GM12878 (cell line): ENCODE measurements around the gene PREB. TPM values are rescaled to one million over a fixed set of nuclear protein-coding genes. Genes with fewer than 3 reads are reported as not detected.
A peak's percentile ranks its signal among the peaks of the same experiment; 100 is the strongest.

Experiments used
- BACH1 ChIP-seq: fragments of 450-650 bp; IDR thresholded peaks from 2 replicates; pipeline ENCODE4 v1.6.1; 2017; ENCODE audit warnings: mild to moderate bottlenecking, borderline replicate concordance
- GABPA ChIP-seq: IDR thresholded peaks from 2 replicates; pipeline ENCODE4 v1.6.1; 2014; ENCODE audit warnings: antibody characterized with exemption, low read depth, mild to moderate bottlenecking, inconsistent platforms
- HCFC1 ChIP-seq: fragments of 150-350 bp; IDR thresholded peaks from 2 replicates; pipeline ENCODE4 v1.6.1; 2014; ENCODE audit warnings: low read length
- MTA2 ChIP-seq: fragments of 450-650 bp; IDR thresholded peaks from 2 replicates; pipeline ENCODE4 v1.6.1; 2016; ENCODE audit warnings: low read depth, mild to moderate bottlenecking, moderate library complexity
- NFIC ChIP-seq: IDR thresholded peaks from 2 replicates; pipeline ENCODE4 v1.6.1; 2012; ENCODE audit warnings: low read depth, mild to moderate bottlenecking, inconsistent platforms, low read length, moderate library complexity
- NFXL1 ChIP-seq: fragments of 450-650 bp; IDR thresholded peaks from 2 replicates; pipeline ENCODE4 v1.6.1; 2017; ENCODE audit warnings: antibody characterized with exemption, mild to moderate bottlenecking, borderline replicate concordance
- SMAD5 ChIP-seq: IDR thresholded peaks from 2 replicates; pipeline ENCODE4 v1.6.1; 2016; ENCODE audit warnings: antibody characterized with exemption, low read depth
- SREBF2 ChIP-seq: IDR thresholded peaks from 2 replicates; pipeline ENCODE4 v1.6.1; 2012; ENCODE audit warnings: mild to moderate bottlenecking, low read length
- STAT3 ChIP-seq: IDR thresholded peaks from 2 replicates; pipeline ENCODE4 v1.6.1; 2011; ENCODE audit warnings: low read depth, low read length, improper control_type of control experiment
- TCF3 ChIP-seq: IDR thresholded peaks from 2 replicates; pipeline ENCODE4 v1.6.1; 2012; ENCODE audit warnings: low read depth, mild to moderate bottlenecking, low read length, borderline replicate concordance; ENCODE audit not compliant: insufficient read depth
- WRNIP1 ChIP-seq: IDR thresholded peaks from 2 replicates; pipeline ENCODE4 v1.6.1; 2011; ENCODE audit warnings: low read depth, low read length, improper control_type of control experiment, borderline replicate concordance
- YBX1 ChIP-seq: fragments of 450-650 bp; IDR thresholded peaks from 2 replicates; pipeline ENCODE4 v1.6.1; 2016; ENCODE audit warnings: antibody characterized with exemption
- ZNF217 ChIP-seq: fragments of 450-650 bp; IDR thresholded peaks from 2 replicates; pipeline ENCODE4 v1.6.1; 2017; ENCODE audit warnings: antibody characterized with exemption, mild to moderate bottlenecking
- polyA plus RNA-seq, 11 experiments: library from polyadenylated mRNA; depleted of rRNA in 4 of 11; unstranded in 6 of 11; stranded (reverse) in 5 of 11; fragments of >200 nt; fragmentation: Nextera tagmentation in 4 of 11; fragmentation: Illumina TruSeq in 1 of 11; extraction: Ambion mirVana in 4 of 11; extraction: Trizol in 1 of 11; gene quantifications; 1 replicate in 1 of 11; 2 replicates in 10 of 11; pipeline versions ENCODE4 v1.2.1 to v1.2.3, GENCODE V29; 2011 to 2016; ENCODE audit warnings: inconsistent platforms in 2 of 11, missing spikeins in 2 of 11, low read depth in 1 of 11
- total RNA-seq, 4 experiments: library from RNA; depleted of rRNA in 3 of 4; stranded (reverse); fragments of >200 nt in 3 of 4; fragmentation: Illumina TruSeq in 1 of 4; extraction: Trizol in 1 of 4; gene quantifications; 2 replicates each; pipeline versions ENCODE4 v1.2.1 to v1.2.3, GENCODE V29; 2013 to 2021
- TF ChIP-seq, protein P1 (sequence below): IDR thresholded peaks from 2 replicates; pipeline ENCODE4 v1.6.1; 2011; ENCODE audit warnings: borderline replicate concordance, low read depth, mild to moderate bottlenecking, moderate library complexity, mixed read lengths, low read length; ENCODE audit not compliant: insufficient read depth; ENCODE audit errors: extremely low read length
- TF ChIP-seq, protein P2 (sequence below): fragments of 450-650 bp; IDR thresholded peaks from 2 replicates; pipeline ENCODE4 v1.6.1; 2017; ENCODE audit warnings: antibody characterized with exemption, mild to moderate bottlenecking, moderate library complexity
- TF ChIP-seq, protein P3 (sequence below): IDR thresholded peaks from 2 replicates; pipeline ENCODE4 v1.6.1; 2012; ENCODE audit warnings: low read length, inconsistent platforms
- TF ChIP-seq, protein P4 (sequence below): IDR thresholded peaks from 2 replicates; pipeline ENCODE4 v1.6.1; 2011; ENCODE audit warnings: low read depth, mild to moderate bottlenecking, low read length, moderate library complexity, borderline replicate concordance; ENCODE audit errors: extremely low read depth
- TF ChIP-seq, protein P5 (sequence below): IDR thresholded peaks from 2 replicates; pipeline ENCODE4 v1.6.1; 2012; ENCODE audit warnings: low read depth, low read length, improper control_type of control experiment
- TF ChIP-seq, protein P6 (sequence below): IDR thresholded peaks from 2 replicates; pipeline ENCODE4 v1.6.1; 2012; ENCODE audit warnings: mild to moderate bottlenecking, low read depth, low read length

Gene PREB
- total and polyA plus RNA-seq, 10 of the 15 experiments (the other 5 are each of a cell fraction or from before 2014, with no cell fraction given): 26.3 to 101 (median 52.7) TPM

DNA sequence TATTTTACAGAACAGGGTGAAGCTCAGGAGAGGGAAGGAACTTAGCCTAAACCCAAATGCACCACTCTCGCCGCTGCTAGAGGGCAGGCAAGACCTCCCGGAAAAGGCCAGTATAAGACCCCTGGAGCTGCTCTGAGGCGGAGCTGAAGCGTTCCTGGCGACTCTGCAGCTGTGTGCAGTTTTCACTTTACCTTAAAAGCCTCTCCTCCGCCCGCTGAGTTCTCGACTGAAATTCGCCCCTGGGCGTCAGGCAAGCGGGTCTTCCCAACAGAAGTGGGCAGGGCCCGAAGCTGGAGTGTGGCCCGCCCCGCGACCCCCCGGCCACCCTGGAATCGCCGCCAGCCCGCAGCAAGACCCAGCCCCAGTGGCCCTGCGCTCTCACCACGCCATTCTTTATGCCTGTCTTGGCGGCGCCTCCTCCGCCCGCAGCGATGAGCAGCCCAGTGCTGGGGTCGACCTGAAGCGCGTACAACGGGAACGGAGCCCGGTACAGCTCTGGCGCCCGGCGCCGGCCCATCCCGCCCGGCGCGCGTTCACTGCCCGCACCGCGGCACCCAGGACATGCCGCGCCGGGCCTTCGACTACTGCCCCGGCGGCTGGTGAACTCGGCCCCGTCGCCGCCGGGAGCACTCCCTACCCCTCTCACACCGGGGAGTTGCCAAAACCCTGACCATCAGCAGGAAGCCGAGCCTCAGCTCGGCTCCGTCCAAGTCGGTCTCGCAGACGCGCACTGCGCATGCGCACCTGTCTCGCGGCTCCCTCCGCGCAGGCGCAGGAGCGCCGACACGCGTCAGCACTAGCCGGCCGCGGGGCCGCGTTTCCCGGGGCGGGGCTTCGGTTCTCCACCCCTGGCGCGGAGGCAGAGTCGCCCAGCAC, at the start of gene PREB (continued):
- no peak for TF ChIP-seq GABPA
- no peak for TF ChIP-seq WRNIP1
- TF ChIP-seq, protein P1, sequence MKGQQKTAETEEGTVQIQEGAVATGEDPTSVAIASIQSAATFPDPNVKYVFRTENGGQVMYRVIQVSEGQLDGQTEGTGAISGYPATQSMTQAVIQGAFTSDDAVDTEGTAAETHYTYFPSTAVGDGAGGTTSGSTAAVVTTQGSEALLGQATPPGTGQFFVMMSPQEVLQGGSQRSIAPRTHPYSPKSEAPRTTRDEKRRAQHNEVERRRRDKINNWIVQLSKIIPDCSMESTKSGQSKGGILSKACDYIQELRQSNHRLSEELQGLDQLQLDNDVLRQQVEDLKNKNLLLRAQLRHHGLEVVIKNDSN: no peak
- no peak for TF ChIP-seq NFIC
- no peak for TF ChIP-seq SMAD5
- no peak for TF ChIP-seq NFXL1
- TF ChIP-seq BACH1: 0 out of 2 replicates have a peak, but pooled peaks have one; percentile 38
- TF ChIP-seq, protein P2, sequence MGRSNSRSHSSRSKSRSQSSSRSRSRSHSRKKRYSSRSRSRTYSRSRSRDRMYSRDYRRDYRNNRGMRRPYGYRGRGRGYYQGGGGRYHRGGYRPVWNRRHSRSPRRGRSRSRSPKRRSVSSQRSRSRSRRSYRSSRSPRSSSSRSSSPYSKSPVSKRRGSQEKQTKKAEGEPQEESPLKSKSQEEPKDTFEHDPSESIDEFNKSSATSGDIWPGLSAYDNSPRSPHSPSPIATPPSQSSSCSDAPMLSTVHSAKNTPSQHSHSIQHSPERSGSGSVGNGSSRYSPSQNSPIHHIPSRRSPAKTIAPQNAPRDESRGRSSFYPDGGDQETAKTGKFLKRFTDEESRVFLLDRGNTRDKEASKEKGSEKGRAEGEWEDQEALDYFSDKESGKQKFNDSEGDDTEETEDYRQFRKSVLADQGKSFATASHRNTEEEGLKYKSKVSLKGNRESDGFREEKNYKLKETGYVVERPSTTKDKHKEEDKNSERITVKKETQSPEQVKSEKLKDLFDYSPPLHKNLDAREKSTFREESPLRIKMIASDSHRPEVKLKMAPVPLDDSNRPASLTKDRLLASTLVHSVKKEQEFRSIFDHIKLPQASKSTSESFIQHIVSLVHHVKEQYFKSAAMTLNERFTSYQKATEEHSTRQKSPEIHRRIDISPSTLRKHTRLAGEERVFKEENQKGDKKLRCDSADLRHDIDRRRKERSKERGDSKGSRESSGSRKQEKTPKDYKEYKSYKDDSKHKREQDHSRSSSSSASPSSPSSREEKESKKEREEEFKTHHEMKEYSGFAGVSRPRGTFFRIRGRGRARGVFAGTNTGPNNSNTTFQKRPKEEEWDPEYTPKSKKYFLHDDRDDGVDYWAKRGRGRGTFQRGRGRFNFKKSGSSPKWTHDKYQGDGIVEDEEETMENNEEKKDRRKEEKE: no peak
- TF ChIP-seq, protein P3, sequence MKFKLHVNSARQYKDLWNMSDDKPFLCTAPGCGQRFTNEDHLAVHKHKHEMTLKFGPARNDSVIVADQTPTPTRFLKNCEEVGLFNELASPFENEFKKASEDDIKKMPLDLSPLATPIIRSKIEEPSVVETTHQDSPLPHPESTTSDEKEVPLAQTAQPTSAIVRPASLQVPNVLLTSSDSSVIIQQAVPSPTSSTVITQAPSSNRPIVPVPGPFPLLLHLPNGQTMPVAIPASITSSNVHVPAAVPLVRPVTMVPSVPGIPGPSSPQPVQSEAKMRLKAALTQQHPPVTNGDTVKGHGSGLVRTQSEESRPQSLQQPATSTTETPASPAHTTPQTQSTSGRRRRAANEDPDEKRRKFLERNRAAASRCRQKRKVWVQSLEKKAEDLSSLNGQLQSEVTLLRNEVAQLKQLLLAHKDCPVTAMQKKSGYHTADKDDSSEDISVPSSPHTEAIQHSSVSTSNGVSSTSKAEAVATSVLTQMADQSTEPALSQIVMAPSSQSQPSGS: no peak
- TF ChIP-seq, protein P4, sequence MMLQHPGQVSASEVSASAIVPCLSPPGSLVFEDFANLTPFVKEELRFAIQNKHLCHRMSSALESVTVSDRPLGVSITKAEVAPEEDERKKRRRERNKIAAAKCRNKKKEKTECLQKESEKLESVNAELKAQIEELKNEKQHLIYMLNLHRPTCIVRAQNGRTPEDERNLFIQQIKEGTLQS: peak; percentile 73; the same call in 1 of the 2 replicates
- TF ChIP-seq STAT3: no peak
- no peak for TF ChIP-seq YBX1
- no peak for TF ChIP-seq SREBF2
- no peak for TF ChIP-seq ZNF217
- TF ChIP-seq, protein P5, sequence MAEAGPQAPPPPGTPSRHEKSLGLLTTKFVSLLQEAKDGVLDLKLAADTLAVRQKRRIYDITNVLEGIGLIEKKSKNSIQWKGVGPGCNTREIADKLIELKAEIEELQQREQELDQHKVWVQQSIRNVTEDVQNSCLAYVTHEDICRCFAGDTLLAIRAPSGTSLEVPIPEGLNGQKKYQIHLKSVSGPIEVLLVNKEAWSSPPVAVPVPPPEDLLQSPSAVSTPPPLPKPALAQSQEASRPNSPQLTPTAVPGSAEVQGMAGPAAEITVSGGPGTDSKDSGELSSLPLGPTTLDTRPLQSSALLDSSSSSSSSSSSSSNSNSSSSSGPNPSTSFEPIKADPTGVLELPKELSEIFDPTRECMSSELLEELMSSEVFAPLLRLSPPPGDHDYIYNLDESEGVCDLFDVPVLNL: no peak
- TF ChIP-seq HCFC1: peak; percentile 67; the same call in 1 of the 2 replicates
- no peak for TF ChIP-seq MTA2
- TF ChIP-seq, protein P6, sequence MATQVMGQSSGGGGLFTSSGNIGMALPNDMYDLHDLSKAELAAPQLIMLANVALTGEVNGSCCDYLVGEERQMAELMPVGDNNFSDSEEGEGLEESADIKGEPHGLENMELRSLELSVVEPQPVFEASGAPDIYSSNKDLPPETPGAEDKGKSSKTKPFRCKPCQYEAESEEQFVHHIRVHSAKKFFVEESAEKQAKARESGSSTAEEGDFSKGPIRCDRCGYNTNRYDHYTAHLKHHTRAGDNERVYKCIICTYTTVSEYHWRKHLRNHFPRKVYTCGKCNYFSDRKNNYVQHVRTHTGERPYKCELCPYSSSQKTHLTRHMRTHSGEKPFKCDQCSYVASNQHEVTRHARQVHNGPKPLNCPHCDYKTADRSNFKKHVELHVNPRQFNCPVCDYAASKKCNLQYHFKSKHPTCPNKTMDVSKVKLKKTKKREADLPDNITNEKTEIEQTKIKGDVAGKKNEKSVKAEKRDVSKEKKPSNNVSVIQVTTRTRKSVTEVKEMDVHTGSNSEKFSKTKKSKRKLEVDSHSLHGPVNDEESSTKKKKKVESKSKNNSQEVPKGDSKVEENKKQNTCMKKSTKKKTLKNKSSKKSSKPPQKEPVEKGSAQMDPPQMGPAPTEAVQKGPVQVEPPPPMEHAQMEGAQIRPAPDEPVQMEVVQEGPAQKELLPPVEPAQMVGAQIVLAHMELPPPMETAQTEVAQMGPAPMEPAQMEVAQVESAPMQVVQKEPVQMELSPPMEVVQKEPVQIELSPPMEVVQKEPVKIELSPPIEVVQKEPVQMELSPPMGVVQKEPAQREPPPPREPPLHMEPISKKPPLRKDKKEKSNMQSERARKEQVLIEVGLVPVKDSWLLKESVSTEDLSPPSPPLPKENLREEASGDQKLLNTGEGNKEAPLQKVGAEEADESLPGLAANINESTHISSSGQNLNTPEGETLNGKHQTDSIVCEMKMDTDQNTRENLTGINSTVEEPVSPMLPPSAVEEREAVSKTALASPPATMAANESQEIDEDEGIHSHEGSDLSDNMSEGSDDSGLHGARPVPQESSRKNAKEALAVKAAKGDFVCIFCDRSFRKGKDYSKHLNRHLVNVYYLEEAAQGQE: no peak
- no peak for TF ChIP-seq TCF3
